PC-3 (cell line): Measurements from ENCODE around the gene GPBAR1.

Experiments used
- EZH2phosphoT487 ChIP-seq: fragments of 300-600 bp; sonication (generic); IDR thresholded peaks from 2 replicates; pipeline ENCODE4 v1.6.1; 2018; ENCODE audit warnings: mild to moderate bottlenecking, antibody characterized with exemption, low read length, borderline replicate concordance
- TF ChIP-seq, protein P1 (sequence below): fragments of 300-600 bp; sonication (generic); conservative IDR thresholded peaks from 2 replicates; pipeline ENCODE4 v1.5.1; 2017; ENCODE audit warnings: antibody characterized with exemption, low read depth, mild to moderate bottlenecking, low read length

GRCh38 chr2:218310853-218311540, 50.2 kb downstream of the GPBAR1 start:
- TF ChIP-seq, protein P1, sequence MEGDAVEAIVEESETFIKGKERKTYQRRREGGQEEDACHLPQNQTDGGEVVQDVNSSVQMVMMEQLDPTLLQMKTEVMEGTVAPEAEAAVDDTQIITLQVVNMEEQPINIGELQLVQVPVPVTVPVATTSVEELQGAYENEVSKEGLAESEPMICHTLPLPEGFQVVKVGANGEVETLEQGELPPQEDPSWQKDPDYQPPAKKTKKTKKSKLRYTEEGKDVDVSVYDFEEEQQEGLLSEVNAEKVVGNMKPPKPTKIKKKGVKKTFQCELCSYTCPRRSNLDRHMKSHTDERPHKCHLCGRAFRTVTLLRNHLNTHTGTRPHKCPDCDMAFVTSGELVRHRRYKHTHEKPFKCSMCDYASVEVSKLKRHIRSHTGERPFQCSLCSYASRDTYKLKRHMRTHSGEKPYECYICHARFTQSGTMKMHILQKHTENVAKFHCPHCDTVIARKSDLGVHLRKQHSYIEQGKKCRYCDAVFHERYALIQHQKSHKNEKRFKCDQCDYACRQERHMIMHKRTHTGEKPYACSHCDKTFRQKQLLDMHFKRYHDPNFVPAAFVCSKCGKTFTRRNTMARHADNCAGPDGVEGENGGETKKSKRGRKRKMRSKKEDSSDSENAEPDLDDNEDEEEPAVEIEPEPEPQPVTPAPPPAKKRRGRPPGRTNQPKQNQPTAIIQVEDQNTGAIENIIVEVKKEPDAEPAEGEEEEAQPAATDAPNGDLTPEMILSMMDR, result no peak
- TF ChIP-seq EZH2phosphoT487, result no peak
